CD4-positive, alpha-beta T cell treated with Interleukin-1 beta for 1 hour (primary cell): ENCODE results near the gene RFX8.
"Not testable (repeated sequence)": the region's sequence is repeated elsewhere in the genome, so short reads cannot be mapped to it uniquely, and the experiment has no call there.

Experiments
- DNase-seq, 2 donors: peaks; one replicate each; pipeline ENCODE4 v3.0.0-alpha.2; 2020 to 2022

RFX8 gene

DNA sequence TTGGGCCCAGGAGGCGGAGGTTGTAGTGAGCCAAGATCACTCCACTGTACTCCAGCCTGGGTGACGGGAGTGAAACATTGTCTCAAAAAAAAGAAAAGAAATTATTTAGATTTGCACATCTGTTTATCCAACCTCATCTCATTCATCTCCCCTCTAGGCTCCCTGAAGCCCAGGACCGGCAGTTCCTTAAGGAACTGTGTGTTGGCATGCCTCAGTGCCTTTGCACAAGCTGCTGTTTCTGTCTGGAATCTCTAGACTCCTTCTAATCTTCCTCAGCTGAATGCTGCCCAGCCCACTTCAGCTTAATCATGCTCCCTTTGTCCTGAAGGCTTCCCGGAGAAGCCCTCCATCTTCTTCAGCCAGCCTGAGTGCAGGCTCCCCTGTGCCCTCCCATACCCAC lies 10.9 kb upstream of the RFX8 start:
- no peak for DNase-seq

- DNase-seq: no peak
Observed at GRCh38 chr2:101480764-101481163, 5.9 kb upstream of the RFX8 start.

GRCh38 chr2:101479810-101480209 lies 4.9 kb upstream of the RFX8 start:
- no peak for DNase-seq

- no peak for DNase-seq
Observed at GRCh38 chr2:101479328-101479727, 4.4 kb upstream of the RFX8 start.

- no peak for DNase-seq
Observed at GRCh38 chr2:101478181-101479001, 3.5 kb upstream of the RFX8 start.

- no peak for DNase-seq
Observed at GRCh38 chr2:101477556-101477955, 2.6 kb upstream of the RFX8 start.

DNA sequence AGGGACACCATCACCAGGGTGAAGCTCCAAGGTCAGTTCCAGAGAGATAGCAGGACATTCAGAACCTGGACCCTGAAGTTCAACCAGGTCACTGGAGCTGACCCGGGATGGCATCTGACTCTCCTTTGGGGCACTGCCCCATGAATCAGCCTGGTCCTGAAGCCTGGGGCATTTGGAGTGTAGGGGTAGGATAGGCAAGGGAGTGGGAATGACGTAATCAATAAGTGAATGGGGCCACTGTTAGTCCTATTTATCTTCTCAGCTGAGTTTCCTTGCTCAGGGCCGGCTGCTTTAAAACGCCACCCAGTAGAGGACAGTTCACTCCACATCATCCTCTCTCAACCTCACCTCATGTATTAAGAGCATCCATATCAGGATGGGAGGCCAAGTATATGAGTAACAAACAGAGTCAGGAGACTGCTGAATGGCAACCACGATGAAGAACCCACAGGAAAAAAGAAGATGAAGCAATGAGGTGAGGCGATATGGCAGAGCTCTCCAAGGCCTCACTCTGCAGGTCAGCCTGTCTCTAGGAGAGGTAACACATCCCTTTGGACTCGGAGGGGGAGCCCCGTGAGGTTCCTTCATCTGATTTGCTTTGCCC lies 1.8 kb upstream of the RFX8 start:
- DNase-seq: no peak

GRCh38 chr2:101473911-101474701 lies 806 bp downstream of the RFX8 start:
- DNase-seq: peak; percentile 13 to 22

DNA sequence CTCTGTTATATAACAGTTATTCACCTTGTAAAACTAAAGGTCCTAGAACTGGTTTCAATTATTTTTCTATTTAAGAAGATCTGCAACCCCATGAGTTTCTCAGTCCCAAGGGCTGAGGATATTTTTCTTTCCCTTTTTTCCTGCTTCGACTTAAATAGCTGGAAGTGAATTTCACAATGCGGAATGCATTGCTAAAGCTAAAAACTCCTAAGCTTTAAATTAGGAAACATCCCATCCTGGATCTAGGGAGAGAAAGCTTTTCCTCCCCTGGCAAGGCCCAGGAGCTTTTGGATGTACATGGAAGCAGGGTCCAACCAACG lies 1.4 kb downstream of the RFX8 start:
- no peak for DNase-seq

DNA sequence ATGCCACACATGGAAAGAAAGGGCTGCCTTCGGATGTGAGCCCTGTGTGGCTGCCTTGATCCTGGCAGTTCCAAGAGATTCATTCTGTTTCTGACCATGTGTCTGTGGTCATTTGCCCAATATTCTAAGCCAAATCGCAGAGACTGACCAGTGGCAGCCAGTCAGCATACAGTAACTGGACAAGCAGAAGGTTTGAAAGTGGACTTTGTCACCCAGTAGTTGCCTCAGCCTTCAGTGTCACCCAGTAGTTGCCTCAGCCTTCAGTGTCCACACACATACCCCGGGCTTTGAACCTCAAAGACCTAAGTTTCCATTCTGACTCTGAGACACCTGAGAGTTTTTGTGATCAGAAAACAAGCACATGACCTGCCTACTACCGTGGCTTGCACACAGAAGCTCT lies 5.0 kb downstream of the RFX8 start:
- no peak for DNase-seq

DNA sequence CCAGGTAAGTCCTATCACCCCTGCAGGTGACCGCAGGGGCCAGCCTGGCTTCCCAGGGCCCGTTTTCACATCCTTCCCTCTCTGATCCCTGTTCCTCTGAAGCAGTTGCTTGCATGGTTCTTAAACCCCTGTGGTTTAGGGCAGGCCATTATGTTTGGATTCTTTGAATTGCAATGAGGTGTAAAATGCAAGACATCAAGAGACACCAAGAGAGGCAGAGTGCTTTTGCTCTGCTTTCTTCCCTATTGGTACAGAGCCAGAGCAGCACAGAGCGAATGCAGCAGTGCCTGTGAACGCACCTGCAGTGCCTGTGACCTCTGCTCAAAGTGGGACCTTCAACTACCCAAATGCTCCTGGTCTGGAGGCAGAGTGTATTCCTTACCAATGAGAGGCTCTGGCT lies 7.6 kb downstream of the RFX8 start:
- no peak for DNase-seq

DNA sequence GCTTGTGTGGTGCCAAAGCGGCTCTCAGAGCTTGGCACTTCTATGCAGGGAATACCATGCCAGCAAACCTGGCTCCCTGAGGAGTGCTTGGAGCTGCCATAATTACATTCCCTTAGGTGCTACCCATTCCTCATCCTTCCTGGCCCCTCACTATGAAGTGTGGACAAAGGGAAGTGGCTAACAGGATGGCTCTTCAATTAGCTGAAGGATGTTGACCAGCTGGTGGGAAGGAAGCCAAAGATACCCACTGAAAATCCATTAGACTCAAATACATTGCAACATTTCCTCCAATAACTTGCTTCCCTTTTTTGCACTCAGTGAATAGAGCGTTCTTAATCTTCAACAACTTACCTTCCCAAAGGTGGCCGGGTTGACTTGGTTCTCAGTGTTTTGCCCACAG lies 8.5 kb downstream of the RFX8 start:
- DNase-seq: no peak

DNA sequence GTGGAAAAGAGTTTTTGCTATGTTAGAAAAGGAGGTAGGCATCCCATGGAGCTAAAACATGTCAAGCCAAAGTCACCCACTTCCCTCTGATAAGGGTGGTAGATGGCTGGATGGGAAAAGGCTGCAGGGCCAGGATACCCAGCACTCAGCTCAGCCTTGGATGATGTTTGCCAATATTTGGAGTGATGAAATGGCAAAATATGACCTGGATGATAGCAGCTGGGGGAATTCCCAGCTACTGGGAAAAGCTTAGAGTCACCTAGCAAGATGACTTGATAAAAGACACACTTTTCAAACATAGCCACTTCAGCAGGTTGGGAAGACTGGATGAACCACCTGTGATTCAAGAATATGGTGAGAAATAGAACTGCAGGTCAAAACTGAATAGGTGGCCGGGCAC lies 10.1 kb downstream of the RFX8 start:
- DNase-seq: no peak

DNA sequence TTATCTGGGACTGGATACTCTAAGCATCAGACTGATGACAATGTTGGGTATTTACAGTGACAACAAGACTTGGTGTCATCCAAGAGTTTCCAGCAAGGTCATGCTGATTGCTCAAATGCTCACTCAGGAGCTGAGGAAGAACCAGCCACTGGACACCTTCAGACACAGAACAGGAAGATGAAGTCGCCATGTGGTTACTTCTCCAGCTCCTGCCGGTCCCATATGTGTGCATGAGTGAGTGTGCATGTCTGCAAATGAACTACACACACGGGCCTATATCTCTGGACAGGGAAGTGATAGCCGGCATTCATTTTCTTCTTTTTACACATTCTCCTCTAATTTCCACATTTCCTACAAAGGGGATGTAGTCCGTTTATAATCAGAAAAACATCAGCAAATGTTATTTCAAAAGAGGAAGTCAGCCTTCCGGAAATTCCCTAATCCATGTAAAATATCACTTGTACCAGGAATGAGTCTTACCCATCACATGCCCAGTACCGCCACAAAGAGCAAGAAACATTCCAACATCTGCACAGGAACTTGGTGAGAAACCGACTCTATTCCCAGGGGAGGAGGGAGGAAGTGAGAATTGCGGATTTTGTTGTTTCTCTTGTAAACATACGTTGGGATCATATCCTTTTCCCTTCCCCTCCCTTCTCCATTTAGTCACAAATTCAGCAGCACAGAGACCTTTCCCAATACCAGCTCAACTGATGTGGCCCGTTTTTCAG lies 10.8 kb downstream of the RFX8 start:
- DNase-seq: peak in 1 of 2 donors; percentile 65

DNA sequence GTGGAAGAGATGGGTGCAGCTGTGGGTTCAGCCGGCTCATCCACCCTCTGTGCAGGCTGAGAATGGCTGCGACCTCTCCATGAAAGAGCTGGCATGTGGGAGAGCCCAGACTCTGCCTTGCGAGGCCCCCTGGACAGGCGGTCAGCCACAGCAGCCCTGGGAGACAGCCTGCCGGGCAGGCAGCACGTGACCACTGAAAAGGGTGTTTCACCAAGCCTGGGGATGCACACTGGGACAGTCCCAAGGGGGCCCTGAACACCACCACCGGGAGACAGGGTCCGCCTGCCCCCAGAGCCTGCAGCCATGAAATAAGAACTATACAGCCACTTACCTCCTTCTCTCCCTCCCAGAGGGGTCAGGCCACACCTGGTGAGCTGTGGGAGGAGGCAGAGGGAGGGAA lies 11.5 kb downstream of the RFX8 start:
- DNase-seq: no peak

GRCh38 chr2:101461381-101461780 lies 13.5 kb downstream of the RFX8 start:
- no peak for DNase-seq

- not testable (repeated sequence) for DNase-seq
Observed at GRCh38 chr2:101454408-101454807, 20.5 kb downstream of the RFX8 start.

DNA sequence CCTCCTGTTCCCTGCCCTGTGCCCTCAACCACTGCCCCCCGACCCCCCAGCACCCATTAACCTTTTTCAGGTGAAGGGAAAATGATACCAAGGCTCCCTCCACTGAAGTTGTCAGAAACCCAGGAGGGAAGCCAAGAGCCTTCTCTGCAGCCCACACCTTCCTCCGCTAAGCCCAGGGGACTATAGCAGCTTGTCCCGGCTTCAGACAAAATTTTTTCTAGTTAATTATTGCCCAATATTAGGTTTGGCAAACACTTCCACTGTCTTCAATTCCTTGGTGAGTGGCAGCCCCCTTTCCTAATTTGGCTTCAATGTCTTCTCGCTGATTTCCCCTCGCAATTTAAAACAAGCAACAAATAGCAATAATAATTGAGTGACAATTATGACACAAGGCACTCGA lies 23.9 kb downstream of the RFX8 start:
- no peak for DNase-seq

- DNase-seq: peak in 1 of 2 donors; percentile 22
Observed at GRCh38 chr2:101446869-101447268, 28.0 kb downstream of the RFX8 start.

GRCh38 chr2:101442667-101443061 lies 32.2 kb downstream of the RFX8 start:
- DNase-seq: no peak

GRCh38 chr2:101442042-101442666 lies 32.8 kb downstream of the RFX8 start:
- DNase-seq: no peak

GRCh38 chr2:101440127-101440738 lies 34.7 kb downstream of the RFX8 start:
- no peak for DNase-seq
